Hepatocyte (in vitro differentiated cells): ENCODE data around the gene COX4I1. TPM values are rescaled to one million over a fixed set of nuclear protein-coding genes. Genes with fewer than 3 reads are reported as not detected.
"Not testable (repeated sequence)": the region's sequence is repeated elsewhere in the genome, so short reads cannot be mapped to it uniquely, and the experiment has no call there.

Experiments used
- DNase-seq: peaks from one replicate; pipeline ENCODE4 v3.0.0-alpha.2; 2016; ENCODE audit warnings: low spot score
- H2AFZ ChIP-seq: fragments of 200-600 bp; sonication (generic); 2 replicates; pipeline ENCODE4 v1.6.0; 2016; ENCODE audit warnings: antibody characterized with exemption, mild to moderate bottlenecking
- H3K27ac ChIP-seq: fragments of 200-600 bp; sonication (generic); 2 replicates; pipeline ENCODE4 v1.5.1; 2016; ENCODE audit warnings: mild to moderate bottlenecking
- H3K27me3 ChIP-seq: fragments of 200-600 bp; sonication (generic); 2 replicates; pipeline ENCODE4 v1.6.1; 2016
- H3K36me3 ChIP-seq: fragments of 200-600 bp; sonication (generic); replicated peaks from 2 replicates; pipeline ENCODE4 v1.5.1; 2016; ENCODE audit warnings: low read depth; ENCODE audit not compliant: insufficient read depth
- H3K4me1 ChIP-seq: fragments of 200-600 bp; sonication (generic); 2 replicates; pipeline ENCODE4 v1.5.1; 2016; ENCODE audit warnings: mild to moderate bottlenecking, moderate library complexity; ENCODE audit not compliant: insufficient read depth
- H3K4me2 ChIP-seq: fragments of 200-600 bp; sonication (generic); 2 replicates; pipeline ENCODE4 v1.6.0; 2016
- H3K4me3 ChIP-seq: fragments of 200-600 bp; sonication (generic); 2 replicates; pipeline ENCODE4 v1.5.1; 2016; ENCODE audit warnings: mild to moderate bottlenecking
- H3K79me2 ChIP-seq: fragments of 200-600 bp; sonication (generic); 2 replicates; pipeline ENCODE4 v1.6.0; 2017; ENCODE audit warnings: mild to moderate bottlenecking
- H3K9me2 ChIP-seq: fragments of 200-600 bp; sonication (generic); replicated peaks from 2 replicates; pipeline ENCODE4 v1.6.0; 2017; ENCODE audit warnings: mild to moderate bottlenecking; ENCODE audit not compliant: insufficient read depth
- H3K9me3 ChIP-seq: fragments of 200-600 bp; sonication (generic); 2 replicates; pipeline ENCODE4 v1.5.1; 2016; ENCODE audit warnings: low read depth, mild to moderate bottlenecking
- H4K20me1 ChIP-seq: fragments of 200-600 bp; sonication (generic); 2 replicates; pipeline ENCODE4 v1.6.0; 2016; ENCODE audit warnings: mild to moderate bottlenecking; ENCODE audit not compliant: insufficient read depth, poor library complexity, severe bottlenecking
- CTCF ChIP-seq: fragments of 200-600 bp; sonication (generic); IDR thresholded peaks from 2 replicates; pipeline ENCODE4 v1.5.1; 2016; ENCODE audit warnings: antibody characterized with exemption, mild to moderate bottlenecking; ENCODE audit not compliant: poor library complexity
- EZH2 ChIP-seq: fragments of 200-600 bp; sonication (generic); IDR thresholded peaks from 2 replicates; pipeline ENCODE4 v1.6.1; 2016; ENCODE audit warnings: antibody characterized with exemption, mild to moderate bottlenecking, borderline replicate concordance
- EZH2phosphoT487 ChIP-seq: fragments of 200-600 bp; sonication (generic); IDR thresholded peaks from one replicate; pipeline ENCODE4 v1.6.1; 2018; ENCODE audit warnings: antibody characterized with exemption, mild to moderate bottlenecking, low read depth, moderate library complexity; ENCODE audit not compliant: unreplicated experiment, severe bottlenecking
- WGBS: methylation state at CpG from one replicate; pipeline ENCODE4 v1.1.6; 2016; ENCODE audit warnings: low lambda C conversion rate; ENCODE audit errors: missing lambda C conversion rate; 5-methylcytosine and 5-hydroxymethylcytosine counted together
- polyA plus RNA-seq: library from polyadenylated mRNA; unstranded; fragments of >200 nt; fragmentation: Nextera tagmentation; extraction: Ambion mirVana; gene quantifications from 2 replicates; pipeline ENCODE4 v1.2.1, GENCODE V29; 2016
- total RNA-seq: library from RNA; depleted of rRNA; stranded (reverse); fragments of >200 nt; gene quantifications from 2 replicates; pipeline ENCODE4 v1.2.3, GENCODE V29; 2014

Gene COX4I1
- total and polyA plus RNA-seq, 2 experiments from 2014 or later = 449 to 655 TPM

GRCh38 chr16:85834741-85835140 is 35.2 kb downstream of the COX4I1 start:
- Histone ChIP-seq H4K20me1 (no peaks in the 10 kb centered on the region), H3K27ac (no peak overlapping the region), H3K36me3 (no peaks in the 10 kb centered on the region), H3K79me2 (no peaks in the 10 kb centered on the region), H3K9me2 (no peaks in the 10 kb centered on the region), H3K4me2 (no peak overlapping the region), H3K4me1 (no peaks in the 10 kb centered on the region), H3K4me3 (no peak overlapping the region), H3K27me3 (no peaks in the 10 kb centered on the region), H2AFZ (no peak overlapping the region), H3K9me3 (no peaks in the 10 kb centered on the region)
- no peak for DNase-seq
- TF ChIP-seq EZH2 = no peak
- WGBS = 90% methylated on average over 5 of the region's 5 CpGs

- H2AFZ ChIP-seq = no peak overlapping the region
- no peak overlapping the region for H3K4me2 ChIP-seq
- H3K9me3 ChIP-seq = no peaks in the 10 kb centered on the region
- no peaks in the 10 kb centered on the region for H4K20me1 ChIP-seq
- no peak overlapping the region for H3K4me3 ChIP-seq
- no peaks in the 10 kb centered on the region for H3K9me2 ChIP-seq
- H3K4me1 ChIP-seq = no peaks in the 10 kb centered on the region
- TF ChIP-seq EZH2phosphoT487 (no peak), CTCF (no peak), EZH2 (no peak)
- H3K27me3 ChIP-seq = no peaks in the 10 kb centered on the region
- no peak for DNase-seq
- no peaks in the 10 kb centered on the region for H3K79me2 ChIP-seq
- 91% methylated on average over 21 of the region's 21 CpGs for WGBS
- H3K36me3 ChIP-seq = no peaks in the 10 kb centered on the region
- no peak overlapping the region for H3K27ac ChIP-seq
Measured at GRCh38 chr16:85835227-85835751, 35.8 kb downstream of the COX4I1 start.

- Histone ChIP-seq H3K27me3 (no peaks in the 10 kb centered on the region), H3K4me3 (no peak overlapping the region), H3K79me2 (no peaks in the 10 kb centered on the region), H3K27ac (no peak overlapping the region), H3K9me2 (no peaks in the 10 kb centered on the region), H4K20me1 (no peaks in the 10 kb centered on the region), H2AFZ (no peak overlapping the region), H3K4me2 (no peak overlapping the region), H3K4me1 (no peaks in the 10 kb centered on the region), H3K36me3 (no peaks in the 10 kb centered on the region), H3K9me3 (no peaks in the 10 kb centered on the region)
- TF ChIP-seq CTCF (no peak), EZH2 (no peak), EZH2phosphoT487 (no peak)
- no peak for DNase-seq
- WGBS = 75% methylated on average over 22 of the region's 22 CpGs
Measured at GRCh38 chr16:85835956-85836705, 36.6 kb downstream of the COX4I1 start.

GRCh38 chr16:85836706-85837582 is 37.4 kb downstream of the COX4I1 start:
- Histone ChIP-seq H3K9me3 (no peaks in the 10 kb centered on the region), H3K9me2 (no peaks in the 10 kb centered on the region), H3K27me3 (no peaks in the 10 kb centered on the region), H3K36me3 (no peaks in the 10 kb centered on the region), H3K4me3 (no peak overlapping the region), H3K4me2 (no peak overlapping the region), H3K79me2 (no peaks in the 10 kb centered on the region), H4K20me1 (no peaks in the 10 kb centered on the region), H2AFZ (no peak overlapping the region), H3K4me1 (no peaks in the 10 kb centered on the region), H3K27ac (no peak overlapping the region)
- DNase-seq = no peak
- WGBS = 84% methylated on average over 24 of the region's 24 CpGs
- TF ChIP-seq CTCF (no peak), EZH2 (no peak), EZH2phosphoT487 (no peak)

- not testable (repeated sequence) for H3K4me2 ChIP-seq, H4K20me1 ChIP-seq, H3K4me1 ChIP-seq, H3K27ac ChIP-seq, H3K79me2 ChIP-seq, DNase-seq, H3K36me3 ChIP-seq, H3K4me3 ChIP-seq, H3K9me3 ChIP-seq, H3K9me2 ChIP-seq, H3K27me3 ChIP-seq, H2AFZ ChIP-seq
- WGBS = 94% methylated on average over 4 of the region's 4 CpGs
Measured at GRCh38 chr16:85837654-85838053, 38.2 kb downstream of the COX4I1 start.
